GM18498 (cell line): ENCODE measurements around the gene LRFN4.

Source experiments
- ATAC-seq: cut with Tn5 transposase; IDR thresholded peaks from one replicate; pipeline ENCODE4 v1.9.1; 2021; ENCODE audit warnings: mild to moderate bottlenecking, moderate library complexity; ENCODE audit not compliant: unreplicated experiment

The LRFN4 gene

GRCh38 chr11:66887526-66887925, 30.7 kb downstream of the LRFN4 start:
- no peak for ATAC-seq

GRCh38 chr11:66888282-66888681, 31.4 kb downstream of the LRFN4 start:
- no peak for ATAC-seq

DNA sequence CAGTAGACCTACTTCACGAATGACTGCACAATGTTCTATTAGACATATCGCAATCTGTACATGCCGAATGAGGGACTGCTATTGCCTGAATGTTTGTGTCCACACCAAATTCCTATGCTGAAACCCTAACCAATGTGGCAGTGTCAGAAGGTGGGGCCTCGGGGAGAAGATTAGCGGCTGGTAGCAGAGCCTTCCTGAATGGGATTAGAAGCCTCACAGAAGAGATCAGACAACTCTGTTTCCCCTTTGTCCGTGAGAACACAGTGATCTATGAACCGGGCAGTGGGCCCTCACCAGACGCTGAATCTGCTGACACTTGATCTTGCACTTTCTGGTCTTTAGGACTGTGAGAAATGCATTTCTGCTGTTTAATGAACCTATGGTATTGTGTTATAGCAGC, 33.1 kb downstream of the LRFN4 start:
- ATAC-seq, result no peak

- ATAC-seq, result no peak
Measured at GRCh38 chr11:66891851-66892660, 35.2 kb downstream of the LRFN4 start.

DNA sequence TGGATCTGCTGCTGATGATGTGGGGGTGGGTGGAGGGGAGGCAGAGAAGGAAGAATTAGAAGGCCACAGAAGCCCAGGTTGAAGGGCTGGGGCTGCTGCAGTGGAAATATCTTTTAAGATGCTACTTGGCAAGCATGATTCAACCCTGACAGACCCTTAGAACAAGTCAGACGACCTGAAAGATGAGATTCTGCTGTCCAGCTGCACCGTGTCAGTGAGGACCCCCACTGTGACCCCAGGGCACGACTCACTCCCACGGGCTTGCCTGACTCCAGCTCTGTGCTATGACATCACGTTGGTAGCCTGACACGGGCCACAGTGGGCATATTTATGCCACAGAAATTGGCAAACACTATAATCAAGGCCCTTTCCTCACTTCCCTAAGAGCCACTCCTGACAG, 36.0 kb downstream of the LRFN4 start:
- no peak for ATAC-seq

DNA sequence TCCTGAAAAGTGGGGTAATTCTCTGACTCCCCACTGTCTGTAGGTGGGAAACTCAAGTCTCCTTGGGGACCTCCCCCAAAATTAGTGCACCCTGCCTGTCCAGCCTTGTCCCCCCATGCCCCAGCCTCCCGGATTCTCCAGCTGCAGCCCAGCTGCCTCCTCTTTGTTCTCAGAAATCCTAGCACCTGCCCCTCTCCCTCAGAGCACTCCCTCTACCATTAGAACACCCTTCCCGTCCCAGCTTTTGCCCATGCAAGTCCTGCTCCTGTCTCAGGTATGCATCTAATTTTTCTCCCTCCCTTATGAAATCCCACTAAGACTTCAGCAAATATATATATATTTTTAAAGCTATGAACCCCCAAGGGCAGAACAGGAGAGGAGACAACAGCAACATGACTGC, 37.3 kb downstream of the LRFN4 start:
- no peak for ATAC-seq

GRCh38 chr11:66901964-66902390, 45.1 kb downstream of the LRFN4 start:
- no peak for ATAC-seq

- no peak for ATAC-seq
Measured at GRCh38 chr11:66902486-66903177, 45.8 kb downstream of the LRFN4 start.

GRCh38 chr11:66904055-66904454, 47.2 kb downstream of the LRFN4 start:
- ATAC-seq, result no peak

DNA sequence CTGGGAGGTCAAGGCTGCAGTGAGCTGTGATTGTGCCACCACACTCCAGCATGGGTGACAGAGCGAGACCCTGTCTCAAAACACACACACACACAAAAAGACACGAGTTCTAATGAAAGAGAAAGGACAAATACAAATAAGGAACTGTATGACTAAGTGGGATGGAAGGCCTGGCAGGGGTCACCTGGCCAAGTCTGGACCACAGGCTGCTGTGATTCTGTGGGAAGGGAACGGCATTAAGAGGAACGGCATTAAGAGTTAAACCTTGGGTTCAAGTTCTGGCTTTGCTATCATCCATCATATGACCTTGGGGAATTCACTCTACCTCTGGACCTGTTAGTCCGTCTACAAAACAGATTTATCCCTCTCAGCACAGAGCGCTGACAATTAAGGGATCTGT, 47.7 kb downstream of the LRFN4 start:
- ATAC-seq, result no peak

DNA sequence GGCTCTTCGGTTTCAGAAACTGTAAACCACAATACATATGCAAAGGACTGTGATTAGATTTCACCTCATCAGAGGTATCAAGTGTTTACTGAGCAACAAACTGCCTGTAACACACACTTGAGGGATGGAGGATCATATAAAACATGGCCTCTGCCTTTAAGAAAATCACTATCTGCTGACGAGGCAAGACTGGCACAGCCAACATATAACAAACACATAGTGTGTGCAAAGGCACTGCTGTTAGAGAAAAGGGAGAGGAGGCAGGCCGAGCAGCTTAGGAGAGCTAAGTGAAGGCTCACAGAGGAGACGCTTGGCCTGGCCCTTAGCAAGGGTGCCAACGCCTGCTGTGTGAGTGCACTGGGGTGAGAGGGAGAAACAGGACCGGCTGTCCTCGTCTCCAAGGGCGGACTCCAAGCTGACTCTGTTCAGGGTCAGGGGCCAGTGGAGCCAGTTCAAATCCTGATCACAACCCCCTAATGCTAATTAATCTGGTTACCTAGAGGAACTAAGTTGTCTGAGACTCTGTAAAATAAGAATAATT, 48.2 kb downstream of the LRFN4 start:
- ATAC-seq, result no peak

DNA sequence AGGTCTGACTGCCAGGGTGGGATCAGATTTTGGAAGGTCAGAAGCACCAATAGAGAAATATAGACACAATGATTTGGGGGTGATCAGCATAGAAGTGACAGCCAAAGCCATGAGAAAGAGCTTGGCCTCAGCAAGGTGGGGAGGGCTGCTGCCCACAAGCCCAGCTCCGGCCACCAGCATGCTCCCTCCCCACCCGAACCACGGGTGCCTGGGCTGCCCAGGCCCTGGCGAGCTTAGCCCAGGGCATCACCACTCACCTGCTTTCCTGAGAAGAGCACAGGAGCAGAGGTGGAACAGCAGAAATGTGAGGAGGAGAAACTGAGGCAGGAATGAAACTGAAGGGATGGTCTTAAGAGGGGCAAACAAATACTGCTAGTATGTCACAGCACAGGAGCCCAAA, 48.8 kb downstream of the LRFN4 start:
- ATAC-seq, result no peak

- no peak for ATAC-seq
Measured at GRCh38 chr11:66906061-66906733, 49.3 kb downstream of the LRFN4 start.

DNA sequence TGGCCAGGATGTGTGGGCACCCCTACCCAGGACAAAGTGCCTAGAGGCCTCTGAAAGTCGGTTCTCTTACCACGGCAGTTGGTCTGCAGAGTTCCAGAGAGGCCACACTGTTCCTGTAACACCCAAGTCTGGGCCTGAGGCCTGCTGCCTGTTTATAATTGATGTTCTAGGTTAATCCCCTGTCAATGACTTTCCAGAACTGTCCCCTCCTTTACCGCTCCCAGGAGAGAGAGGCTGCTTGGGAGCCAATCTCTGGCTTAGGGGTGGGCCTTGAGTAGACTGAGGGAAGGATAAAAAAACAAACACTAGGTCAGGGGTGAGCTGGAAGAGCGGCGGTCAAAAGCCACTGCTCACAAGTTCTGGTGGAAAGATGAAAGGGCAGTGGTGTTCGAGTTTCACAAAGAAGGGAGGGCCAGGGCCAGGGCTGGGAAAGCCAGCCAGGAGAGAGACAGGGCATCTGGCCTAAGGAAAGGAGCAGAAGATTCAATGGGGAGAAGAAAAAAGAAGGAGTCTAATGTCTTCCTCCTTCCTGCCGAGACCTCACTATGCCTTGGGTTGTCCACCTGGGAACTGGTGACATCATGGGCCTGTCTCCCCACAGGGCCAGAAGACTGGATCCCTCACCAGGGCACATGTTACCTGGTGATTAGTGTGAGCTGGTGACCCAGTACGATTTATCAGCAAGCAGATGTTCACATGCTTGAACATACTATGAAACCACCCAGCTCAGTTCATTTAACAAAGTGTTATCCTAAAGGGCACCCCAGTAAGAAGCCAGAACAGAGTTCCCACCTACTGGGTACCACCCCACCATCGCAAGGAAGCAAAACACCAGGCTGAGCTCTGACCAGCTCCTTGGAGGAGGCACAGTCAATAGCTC, 51.1 kb downstream of the LRFN4 start:
- ATAC-seq, result no peak

- no peak for ATAC-seq
Measured at GRCh38 chr11:66909181-66909580, 52.3 kb downstream of the LRFN4 start.

DNA sequence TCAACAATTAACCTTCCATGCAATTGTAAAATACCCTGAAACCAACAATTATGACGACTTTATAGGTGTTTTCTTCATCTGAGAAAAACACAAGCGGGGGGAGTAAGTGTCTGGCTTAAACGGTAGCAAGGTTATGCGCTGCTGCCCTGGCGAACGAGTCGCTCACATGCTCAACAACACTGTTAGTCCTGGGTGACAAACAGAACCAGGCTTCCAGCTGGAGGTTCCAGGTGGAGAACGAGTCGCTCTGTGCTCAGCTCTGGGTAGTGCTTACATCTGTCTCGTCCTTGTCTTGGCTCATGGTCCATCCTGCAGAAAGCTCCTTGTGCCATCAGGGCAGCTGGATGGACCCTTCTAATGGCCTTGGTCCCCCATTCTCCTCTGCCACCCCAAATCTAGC, 53.2 kb downstream of the LRFN4 start:
- no peak for ATAC-seq
